Fibroblast of the aortic adventitia (primary cell): ENCODE measurements around the gene CHKB. TPM values are rescaled to one million over a fixed set of nuclear protein-coding genes. Genes with fewer than 3 reads are reported as not detected.

ENCODE experiments used
- DNase-seq: peaks from one replicate; pipeline ENCODE4 v3.0.0-alpha.2; 2010; ENCODE audit warnings: low read depth
- H3K4me3 ChIP-seq: 2 replicates; pipeline ENCODE4 v1.5.1; 2011; ENCODE audit warnings: low read depth, mild to moderate bottlenecking, control low read depth, low read length, moderate library complexity
- total RNA-seq: library from RNA; depleted of rRNA; stranded (reverse); fragments of >200 nt; gene quantifications from 2 replicates; pipeline ENCODE4 v1.2.3, GENCODE V29; 2012; ENCODE audit warnings: low replicate concordance
- TF ChIP-seq, protein P1 (sequence below): IDR thresholded peaks from 2 replicates; pipeline ENCODE4 v1.5.1; 2011; ENCODE audit warnings: mild to moderate bottlenecking, low read length, control low read depth, inconsistent platforms; ENCODE audit not compliant: insufficient read depth

Gene CHKB
- total RNA-seq, 1 donor: 20.2 TPM

DNA sequence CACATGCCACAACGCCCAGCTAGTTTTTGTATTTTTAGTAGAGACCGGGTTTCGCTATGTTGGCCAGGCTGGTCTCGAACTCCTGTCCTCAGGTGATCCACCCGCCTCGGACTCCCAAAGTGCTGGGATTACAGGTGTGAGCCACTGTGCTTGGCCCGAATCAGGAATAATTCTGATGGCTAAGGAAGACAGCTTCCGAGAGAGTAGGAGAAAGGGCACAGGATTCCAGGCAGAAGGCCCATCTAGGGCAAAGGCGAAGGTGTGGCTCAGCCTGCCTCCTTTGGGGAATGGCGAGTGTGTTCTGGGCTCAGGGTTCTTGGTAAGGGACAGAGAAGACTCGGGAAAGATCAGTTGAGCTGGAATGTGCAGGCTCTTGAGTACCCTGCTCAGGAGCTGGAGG, 18.4 kb downstream of the CHKB start:
- H3K4me3 ChIP-seq: no peak overlapping the region
- no peak for DNase-seq
- TF ChIP-seq, protein P1, sequence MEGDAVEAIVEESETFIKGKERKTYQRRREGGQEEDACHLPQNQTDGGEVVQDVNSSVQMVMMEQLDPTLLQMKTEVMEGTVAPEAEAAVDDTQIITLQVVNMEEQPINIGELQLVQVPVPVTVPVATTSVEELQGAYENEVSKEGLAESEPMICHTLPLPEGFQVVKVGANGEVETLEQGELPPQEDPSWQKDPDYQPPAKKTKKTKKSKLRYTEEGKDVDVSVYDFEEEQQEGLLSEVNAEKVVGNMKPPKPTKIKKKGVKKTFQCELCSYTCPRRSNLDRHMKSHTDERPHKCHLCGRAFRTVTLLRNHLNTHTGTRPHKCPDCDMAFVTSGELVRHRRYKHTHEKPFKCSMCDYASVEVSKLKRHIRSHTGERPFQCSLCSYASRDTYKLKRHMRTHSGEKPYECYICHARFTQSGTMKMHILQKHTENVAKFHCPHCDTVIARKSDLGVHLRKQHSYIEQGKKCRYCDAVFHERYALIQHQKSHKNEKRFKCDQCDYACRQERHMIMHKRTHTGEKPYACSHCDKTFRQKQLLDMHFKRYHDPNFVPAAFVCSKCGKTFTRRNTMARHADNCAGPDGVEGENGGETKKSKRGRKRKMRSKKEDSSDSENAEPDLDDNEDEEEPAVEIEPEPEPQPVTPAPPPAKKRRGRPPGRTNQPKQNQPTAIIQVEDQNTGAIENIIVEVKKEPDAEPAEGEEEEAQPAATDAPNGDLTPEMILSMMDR: no peak

DNA sequence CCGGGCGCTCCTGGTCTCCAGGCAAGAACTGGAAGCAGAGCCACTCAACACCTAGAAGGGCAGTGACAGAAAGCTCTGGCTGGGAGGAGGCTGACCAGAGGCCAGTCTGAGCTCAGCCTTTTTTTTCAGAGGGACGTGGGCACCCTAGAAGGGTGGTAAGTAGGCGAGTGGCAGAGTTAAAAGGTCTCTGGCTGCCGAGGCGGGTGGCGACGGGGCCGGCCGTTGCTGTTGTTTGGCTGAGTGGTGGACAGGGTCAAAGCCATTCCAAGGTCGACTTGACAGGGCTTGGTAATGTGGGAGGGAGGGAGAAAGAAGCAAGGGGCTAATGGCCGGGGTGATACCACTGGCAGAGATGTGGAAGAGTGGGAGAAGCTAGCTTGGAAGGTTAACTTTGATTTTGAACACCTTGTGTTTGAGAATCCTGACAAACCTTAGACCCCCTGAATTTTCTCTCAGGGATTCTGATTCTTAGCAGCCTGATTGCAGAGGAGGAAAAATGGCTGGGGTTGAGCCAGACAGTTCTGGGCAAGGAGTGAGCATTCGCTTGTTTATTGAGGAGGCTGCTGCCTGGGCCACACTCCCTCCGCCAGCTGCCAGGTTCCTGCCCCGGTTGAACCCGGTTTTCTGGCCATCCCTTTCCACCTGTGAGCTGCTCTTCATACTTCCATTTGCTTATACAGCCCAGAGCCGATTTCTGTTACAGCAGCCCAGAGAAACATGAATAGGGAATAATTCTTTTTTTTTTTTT, 19.1 kb downstream of the CHKB start:
- no peak for DNase-seq
- TF ChIP-seq, protein P1: no peak
- H3K4me3 ChIP-seq: peak overlapping the region; percentile 71

DNA sequence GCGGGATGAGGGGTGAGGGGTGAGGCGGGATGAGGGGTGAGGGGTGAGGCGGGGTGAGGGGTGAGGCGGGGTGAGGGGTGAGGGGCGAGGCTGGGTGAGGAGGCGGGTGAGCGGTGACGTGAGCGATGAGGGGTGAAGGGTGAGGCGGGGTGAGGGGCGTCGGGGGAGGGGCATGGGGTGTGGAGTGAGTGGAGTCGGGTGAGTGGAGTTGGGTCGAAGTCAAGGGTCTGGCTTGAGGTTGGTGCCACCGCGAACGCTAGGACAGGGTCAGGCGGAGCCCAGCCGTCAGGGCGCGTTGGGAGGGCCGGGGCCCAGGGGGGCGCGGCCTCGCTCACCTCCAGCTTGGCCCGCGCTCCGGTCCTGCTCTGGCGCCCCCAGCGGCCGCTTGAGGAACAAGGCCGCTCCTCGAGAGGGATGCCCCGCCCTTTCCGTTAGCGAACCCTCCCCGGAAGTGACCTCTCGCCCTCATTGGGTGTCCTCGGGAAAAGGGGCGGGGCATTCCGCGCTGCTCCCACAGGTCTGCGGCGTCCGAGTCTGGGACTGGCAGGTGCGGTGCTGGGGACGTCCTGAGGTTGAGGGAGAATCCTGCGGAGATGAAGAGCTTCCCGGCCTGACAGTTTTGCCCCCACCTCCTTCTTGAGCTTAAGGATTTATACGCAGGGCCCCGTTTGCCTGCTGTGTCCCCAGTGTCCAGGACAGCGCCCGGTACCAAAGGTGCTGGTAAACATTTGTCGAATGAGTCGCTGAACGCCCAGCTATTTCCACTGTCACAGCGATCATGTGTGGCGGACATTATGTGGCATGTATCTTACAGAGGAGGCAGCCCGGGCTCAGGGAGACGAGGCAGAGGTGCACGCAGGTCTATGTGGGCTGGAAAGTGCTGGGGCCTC, 19.9 kb downstream of the CHKB start, which contains the start of gene SYCE3:
Gene SYCE3, minus strand, starts transcription at position 397 of the 890 bp plus-strand sequence. CDS start 6,514 bp downstream, outside the sequence.
- peak; percentile 81 for DNase-seq
- TF ChIP-seq, protein P1: peak; percentile 80
- peak within 1 kb of the TSS; percentile 71 for H3K4me3 ChIP-seq

DNA sequence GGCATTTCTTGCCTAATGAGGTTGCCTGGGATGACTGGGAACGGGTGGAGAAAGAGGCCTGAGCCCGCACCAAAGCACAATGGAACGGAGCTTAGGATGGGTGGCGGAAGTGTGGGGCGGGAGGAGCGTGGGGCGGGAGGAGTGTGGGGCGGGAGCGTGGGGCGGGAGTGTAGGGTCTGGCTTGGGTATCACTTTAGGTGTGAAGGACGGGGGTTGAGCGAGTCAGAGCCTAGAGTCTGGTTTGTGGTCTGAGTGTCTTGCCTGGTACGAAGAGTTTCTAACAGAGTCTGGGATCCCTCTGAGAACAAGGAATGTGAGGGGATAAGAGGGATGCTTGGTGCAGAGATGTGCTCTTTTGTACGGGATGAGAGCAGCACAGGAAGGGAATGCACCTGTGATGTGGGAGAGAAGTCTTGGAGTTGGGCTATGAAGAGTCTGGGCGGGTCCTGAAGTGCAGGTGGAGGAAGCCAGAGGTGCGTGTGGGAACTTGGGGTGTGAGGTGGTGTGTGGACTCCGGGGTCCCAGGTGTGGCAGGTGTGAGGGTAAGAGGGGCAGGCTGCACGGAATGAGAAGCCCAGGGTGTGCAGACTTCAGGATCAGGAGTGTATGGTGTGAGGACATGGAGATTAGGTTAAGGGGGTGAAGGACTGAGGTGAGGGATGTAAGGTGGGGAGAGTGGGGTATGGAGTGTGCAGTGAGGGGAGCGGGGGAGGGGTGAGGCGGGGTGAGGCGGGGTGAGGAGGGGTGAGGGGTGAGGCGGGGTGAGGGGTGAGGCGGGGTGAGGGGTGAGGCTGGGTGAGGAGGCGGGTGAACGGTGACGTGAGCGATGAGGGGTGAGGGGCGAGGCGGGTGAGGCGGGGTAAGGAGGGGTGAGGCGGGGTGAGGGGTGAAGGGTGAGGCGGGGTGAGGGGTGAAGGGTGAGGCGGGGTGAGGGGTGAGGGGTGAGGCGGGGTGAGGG, 21.0 kb downstream of the CHKB start:
- no peak for DNase-seq
- TF ChIP-seq, protein P1: no peak
- no peak overlapping the region for H3K4me3 ChIP-seq

DNA sequence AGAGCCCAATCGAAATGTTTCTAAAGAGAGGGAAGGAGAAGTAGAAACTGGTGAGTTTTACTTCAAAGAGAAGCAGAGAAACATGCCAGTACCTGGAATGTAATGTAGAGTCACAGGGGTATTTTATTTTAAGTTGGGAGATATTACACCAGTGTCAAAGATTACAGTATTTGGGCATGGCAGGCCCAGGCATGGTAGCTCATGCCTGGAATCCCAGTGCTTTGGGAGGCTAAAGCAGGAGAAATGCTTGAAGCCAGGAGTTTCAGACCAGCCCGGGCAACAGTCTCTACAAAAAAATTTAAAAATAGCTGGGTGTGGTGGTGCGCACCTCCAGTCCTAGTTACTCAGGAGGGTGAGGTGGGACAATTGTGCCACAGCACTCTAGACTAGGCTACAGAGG, 22.6 kb downstream of the CHKB start:
- TF ChIP-seq, protein P1: no peak
- H3K4me3 ChIP-seq: no peak overlapping the region
- DNase-seq: no peak

DNA sequence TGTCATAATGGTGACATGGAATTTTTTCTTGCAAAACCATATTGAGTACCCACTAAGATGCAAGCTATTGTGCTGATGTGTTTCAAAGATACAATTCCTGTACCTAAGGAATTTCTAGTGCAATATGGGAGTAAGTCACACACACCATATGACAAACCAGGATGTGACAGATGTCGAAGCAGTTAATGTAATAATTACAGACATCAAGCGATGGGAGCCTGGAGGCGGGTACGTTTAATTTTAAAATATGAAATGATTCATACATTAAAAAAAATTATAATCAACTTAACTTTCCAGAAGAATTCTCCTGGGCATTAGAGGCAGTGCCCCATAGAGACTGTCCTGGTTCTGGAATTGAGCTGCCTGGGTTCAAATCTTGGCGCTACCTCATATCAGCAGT, 25.9 kb downstream of the CHKB start:
- no peak for DNase-seq
- TF ChIP-seq, protein P1: no peak
- no peak overlapping the region for H3K4me3 ChIP-seq
